ENCODE results near the gene BPIFB2.

The BPIFB2 gene

GRCh38 chr20:33072813-33073212, 65.3 kb downstream of the BPIFB2 start:
- H3K27ac ChIP-seq, result no peak overlapping the region
- no peaks in the 10 kb centered on the region for H3K36me3 ChIP-seq (replicated peaks)
- no peaks in the 10 kb centered on the region for H3K27me3 ChIP-seq (replicated peaks)
- in situ Hi-C loops (cut with HindIII; ENCODE audit: low pct_ligation_motif_present, low sequenced_read_pairs), result no loop called here
- DNase-seq, result no peak
- no peak for TF ChIP-seq CTCF (IDR thresholded peaks at IDR 0.05; ENCODE audit: low read depth, low read length, missing control alignments)
- no peak overlapping the region for H3K4me3 ChIP-seq (ENCODE audit: low read depth, low read length)
